Eye (tissue), 1 donor: ENCODE measurements around the gene GKN1.

ENCODE experiments used
- DNase-seq: peaks from one replicate; pipeline ENCODE4 v3.0.0-alpha.2; 2015

GKN1 gene

DNA sequence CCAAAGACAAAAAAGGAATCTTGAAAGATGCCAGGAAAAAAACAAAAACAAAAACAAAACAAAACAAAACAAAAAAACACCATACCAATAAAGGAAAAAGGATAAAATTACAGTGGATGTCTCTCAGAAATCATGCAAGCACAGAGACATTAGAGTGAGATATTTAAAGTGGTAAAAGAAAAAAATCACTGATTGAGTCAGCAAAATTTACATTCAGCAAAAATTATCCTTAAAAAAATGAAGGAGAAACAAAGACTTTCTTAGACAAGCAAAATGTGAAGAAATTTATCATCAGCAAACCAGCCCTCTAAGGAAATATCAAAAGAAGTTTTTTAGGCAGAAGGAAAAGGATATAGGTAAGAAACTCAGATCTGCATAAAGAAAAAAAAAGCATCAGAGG lies 10.2 kb upstream of the GKN1 start:
- DNase-seq = no peak

- DNase-seq = no peak
Observed at GRCh38 chr2:68968221-68968620, 6.2 kb upstream of the GKN1 start.

GRCh38 chr2:68969736-68970490 lies 4.5 kb upstream of the GKN1 start:
- no peak for DNase-seq

DNA sequence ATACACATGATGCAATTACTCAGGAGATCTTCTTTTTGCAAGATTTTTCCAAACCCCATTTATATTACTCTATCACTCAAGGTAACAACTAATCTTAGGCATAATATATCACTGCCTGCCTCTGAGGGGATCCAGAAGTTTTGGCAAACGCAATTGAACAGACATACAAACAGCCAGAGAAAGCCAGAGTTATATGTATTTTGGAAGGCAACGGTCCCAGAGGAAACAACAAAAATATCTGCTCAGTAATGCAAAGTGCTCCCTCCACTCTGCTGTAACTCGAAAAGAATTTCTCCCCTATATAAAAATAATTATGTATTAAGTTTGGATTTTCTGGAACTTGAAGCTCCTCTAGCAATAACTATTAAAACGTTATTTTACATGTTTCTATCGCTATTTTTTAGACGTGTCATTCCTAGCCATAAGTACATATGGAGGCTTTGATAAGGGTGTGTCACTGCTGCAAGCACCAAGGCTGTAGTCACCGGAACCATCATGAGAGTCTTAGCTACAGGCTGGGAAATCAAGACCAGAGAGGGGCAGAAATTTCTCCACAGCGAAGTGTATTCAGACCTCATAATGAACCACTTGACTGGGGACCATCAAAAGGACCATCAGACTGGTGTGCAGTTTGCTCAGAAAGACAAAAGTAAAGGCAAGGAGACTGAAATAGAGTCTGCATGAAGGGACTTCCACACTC lies 3.7 kb upstream of the GKN1 start:
- no peak for DNase-seq

DNA sequence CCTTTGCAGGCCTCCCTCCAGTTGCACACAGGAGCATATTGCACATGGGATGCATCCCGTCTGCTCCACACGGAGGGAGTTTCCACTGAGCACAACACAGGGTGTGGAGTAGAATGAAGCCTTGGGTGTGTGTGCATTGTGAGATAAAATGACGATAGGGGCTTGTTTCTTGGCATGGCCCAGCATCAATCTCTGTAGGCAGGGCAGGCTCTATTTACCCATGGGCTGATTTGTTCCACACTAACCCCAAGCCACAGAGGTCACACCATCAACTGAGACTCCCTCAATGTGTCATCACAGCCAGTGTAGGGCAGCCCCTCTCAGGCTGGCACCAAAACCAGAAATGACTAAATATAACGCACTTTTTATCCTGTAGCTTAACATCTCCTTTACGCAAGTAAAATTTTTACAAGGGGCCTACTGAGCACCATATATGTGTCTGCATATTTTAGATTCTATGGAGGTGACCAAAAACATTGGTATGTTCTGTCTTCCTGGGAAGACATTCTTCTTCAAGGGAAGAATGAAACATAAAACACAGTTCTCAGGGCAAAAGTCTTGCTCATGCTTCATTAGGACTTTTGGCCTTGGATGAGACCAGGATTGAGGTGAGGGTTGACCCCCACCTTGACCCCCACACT lies 2.7 kb upstream of the GKN1 start:
- peak; percentile 17 for DNase-seq

DNA sequence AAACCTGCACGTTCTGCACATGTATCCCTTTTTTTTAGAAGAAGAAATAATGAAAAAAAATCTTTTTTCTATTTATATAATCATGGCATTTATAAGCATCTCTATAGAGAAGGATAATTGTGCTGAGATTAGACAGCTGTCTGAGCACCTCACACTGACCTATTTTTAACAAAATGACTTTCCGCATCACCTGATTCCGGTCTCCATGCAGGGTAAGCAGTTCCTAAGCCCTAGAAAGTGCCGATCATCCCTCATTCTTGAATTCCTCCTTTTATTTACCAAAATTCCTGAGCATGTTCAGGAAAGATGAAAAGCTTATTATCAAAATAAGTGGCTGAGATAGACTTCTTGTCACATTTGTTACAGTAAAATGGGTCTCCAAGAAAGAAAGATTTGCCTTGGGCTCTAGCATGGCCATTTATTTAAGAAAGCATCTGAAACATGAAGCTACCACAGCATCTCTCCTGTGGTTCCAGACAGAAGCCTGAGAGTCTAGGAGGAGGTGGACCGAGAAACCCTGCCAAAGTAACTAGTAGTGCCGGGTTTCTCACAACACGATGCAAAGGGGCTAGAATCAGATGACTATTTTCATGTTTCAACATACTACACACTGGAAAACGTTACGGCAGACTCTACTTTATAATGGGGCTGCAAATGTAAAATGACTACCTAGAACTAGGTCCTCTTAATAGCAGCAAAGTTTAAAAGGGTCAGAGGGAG lies 670 bp downstream of the GKN1 start:
- peak; percentile 34 for DNase-seq

- no peak for DNase-seq
Observed at GRCh38 chr2:68975844-68976243, 1.4 kb downstream of the GKN1 start.

DNA sequence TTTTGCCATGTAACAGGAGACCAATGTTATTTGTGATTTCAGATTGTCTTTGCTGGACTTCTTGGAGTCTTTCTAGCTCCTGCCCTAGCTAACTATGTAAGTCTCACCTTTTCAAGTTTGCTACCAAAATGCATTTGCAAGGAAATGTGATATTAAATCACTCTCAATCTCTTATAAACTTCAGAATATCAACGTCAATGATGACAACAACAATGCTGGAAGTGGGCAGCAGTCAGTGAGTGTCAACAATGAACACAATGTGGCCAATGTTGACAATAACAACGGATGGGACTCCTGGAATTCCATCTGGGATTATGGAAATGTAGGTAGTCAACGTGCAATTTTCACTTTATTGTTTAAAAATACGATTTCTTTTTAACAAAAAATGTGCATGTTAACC lies 3.0 kb downstream of the GKN1 start:
- no peak for DNase-seq

DNA sequence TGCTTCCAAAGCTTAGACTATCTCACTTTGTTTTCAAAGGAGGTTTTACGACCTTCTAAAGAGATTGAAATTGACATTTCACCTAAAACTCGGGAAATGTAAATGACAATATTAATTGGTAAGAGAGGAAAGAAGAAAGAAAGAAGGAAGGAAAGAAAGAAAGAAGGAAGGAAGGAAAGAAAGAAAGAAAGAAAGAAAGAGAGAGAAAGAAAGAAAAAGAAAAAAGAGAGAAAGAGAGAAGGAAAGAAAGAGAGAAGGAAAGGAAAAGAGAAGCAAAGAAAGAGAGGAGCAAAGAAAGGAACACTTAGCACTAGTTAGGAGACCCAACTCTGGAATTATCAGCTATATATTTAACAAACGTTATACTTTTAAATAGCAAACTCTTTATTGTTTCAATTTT lies 3.7 kb downstream of the GKN1 start:
- no peak for DNase-seq

GRCh38 chr2:68980956-68981355 lies 6.5 kb downstream of the GKN1 start:
- DNase-seq = no peak

DNA sequence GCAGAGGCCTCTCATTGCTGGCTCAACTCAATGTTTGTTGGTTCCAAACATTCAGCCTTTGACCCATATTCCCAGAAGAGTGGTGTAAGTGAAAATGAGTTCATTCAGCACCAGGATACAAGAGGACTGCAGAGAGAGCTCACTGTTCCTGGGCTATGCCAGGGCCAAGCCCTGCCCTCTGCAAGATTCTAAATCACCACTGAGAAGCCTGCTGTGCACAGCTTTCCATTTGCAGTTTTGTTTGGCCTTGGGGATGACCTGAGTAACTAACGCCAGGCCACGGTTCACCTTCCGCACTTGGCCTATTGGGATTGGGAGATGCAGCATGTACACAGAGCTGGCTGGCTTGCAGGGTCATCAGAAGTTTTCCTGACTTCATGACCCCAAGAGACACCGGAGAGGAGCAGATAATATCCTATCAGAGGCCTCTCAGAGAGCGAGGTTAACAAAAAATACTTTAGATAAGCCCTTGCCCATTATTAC lies 12.6 kb downstream of the GKN1 start:
- DNase-seq = no peak

DNA sequence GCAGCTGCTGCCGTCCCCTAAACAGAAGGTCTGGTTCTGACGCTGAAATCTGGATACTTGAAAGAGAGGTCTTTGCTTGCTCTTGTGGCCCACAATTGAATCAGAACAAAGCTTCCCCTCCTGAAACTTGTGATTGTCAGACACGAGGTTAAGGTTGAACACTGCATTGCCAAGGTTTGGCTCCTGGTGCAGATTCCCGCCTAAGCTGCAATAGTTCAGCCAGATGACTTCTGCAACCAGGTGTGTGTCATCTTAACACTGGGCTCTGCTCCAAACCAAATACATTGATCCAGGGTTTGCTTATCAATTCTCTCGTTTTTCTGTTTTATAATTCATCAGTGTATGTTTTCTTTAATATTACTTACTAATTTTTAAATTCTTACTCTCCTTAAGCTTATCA lies 14.6 kb downstream of the GKN1 start:
- no peak for DNase-seq

- DNase-seq = no peak
Observed at GRCh38 chr2:68992341-68992740, 17.9 kb downstream of the GKN1 start.

- DNase-seq = no peak
Observed at GRCh38 chr2:68992933-68993332, 18.5 kb downstream of the GKN1 start.

GRCh38 chr2:68993660-68994059 lies 19.2 kb downstream of the GKN1 start:
- no peak for DNase-seq

- no peak for DNase-seq
Observed at GRCh38 chr2:68994864-68995263, 20.4 kb downstream of the GKN1 start.

GRCh38 chr2:68995916-68996315 lies 21.5 kb downstream of the GKN1 start:
- DNase-seq = no peak

DNA sequence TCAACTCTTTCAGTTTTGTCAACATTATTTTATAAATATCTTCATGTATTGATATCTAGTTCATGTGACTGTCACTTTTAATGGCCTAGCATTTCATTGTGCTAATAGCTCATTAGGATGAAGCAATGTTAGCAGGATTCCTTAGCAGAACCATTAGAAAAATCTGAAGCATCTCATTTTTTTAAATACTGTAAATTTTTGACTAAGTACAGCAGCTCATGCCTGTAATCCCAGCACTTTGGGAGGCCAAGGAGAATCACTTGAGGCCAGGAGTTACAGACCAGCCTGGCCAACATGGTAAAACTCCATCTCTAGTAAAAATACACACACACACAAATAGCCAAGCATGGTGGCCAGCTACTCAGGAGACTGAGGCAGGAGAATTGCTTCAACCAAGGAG lies 23.0 kb downstream of the GKN1 start:
- DNase-seq = no peak

GRCh38 chr2:69001879-69002278 lies 27.4 kb downstream of the GKN1 start:
- DNase-seq = no peak

DNA sequence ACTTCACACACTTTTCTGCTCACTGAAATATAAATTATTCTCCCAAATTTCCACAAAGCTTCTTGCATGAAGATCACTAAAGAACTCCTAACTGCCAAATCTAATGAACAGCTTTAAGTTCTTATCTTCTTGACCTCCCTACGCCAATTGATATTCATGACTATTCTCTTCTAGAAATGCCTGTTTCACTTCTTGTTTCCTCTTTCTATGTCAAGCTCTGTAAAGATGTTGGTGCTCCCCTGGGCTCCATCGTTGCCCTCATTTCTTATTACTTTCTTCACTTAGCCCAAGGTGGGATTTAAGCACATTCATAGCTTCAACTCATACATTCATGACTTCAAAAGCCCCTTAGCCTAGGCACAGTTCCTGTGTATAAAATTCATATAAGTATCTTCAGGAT lies 29.3 kb downstream of the GKN1 start:
- DNase-seq = no peak

DNA sequence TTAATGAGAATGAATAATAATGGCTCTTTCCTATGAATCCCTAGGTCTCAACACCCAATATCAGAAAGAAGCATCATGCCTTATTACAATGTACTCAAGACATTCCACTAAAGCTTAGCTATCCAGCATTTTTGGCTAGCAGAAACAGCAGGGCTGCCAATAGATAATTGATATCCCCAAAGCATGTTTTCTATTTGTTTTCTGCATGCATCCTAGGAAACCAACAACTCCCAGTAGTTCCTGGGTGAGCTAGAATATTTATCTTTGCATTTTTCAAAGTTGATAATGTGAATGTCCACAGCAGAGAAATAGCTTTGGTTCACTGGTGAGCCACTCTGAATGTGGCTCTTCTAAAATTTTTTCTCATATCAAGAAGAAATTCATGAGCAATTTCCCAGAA lies 32.7 kb downstream of the GKN1 start:
- peak; percentile 53 for DNase-seq

- no peak for DNase-seq
Observed at GRCh38 chr2:69007603-69008002, 33.2 kb downstream of the GKN1 start.

- no peak for DNase-seq
Observed at GRCh38 chr2:69010437-69011194, 36.2 kb downstream of the GKN1 start.
